Measurements from ENCODE around the gene PSMD5. TPM values are rescaled to one million over a fixed set of nuclear protein-coding genes. Genes with fewer than 3 reads are reported as not detected.
A peak's percentile ranks its signal among the peaks of the same experiment; 100 is the strongest.

The PSMD5 gene
- total RNA-seq, 4 donors from 2014 or later = 23.8 to 46.2 (median 30.9) TPM

- H3K4me3 ChIP-seq = no peak overlapping the region
- H3K4me1 ChIP-seq = peaks cover 0 to 16% (median 8%) of the 10 kb centered on the region in 4 donors
- no peak for DNase-seq
- no peaks in the 10 kb centered on the region for H3K9me3 ChIP-seq
- H3K27ac ChIP-seq = peak overlapping the region in 2 of 4 donors; percentile 17 to 90
- H3K27me3 ChIP-seq = no peaks in the 10 kb centered on the region
- TF ChIP-seq CTCF (IDR thresholded peaks at IDR 0.05) = no peak
- no peak for TF ChIP-seq POLR2A (IDR thresholded peaks at IDR 0.05)
- H3K36me3 ChIP-seq = no peaks in the 10 kb centered on the region
Measured at GRCh38 chr9:120873512-120873911, 30.8 kb upstream of the PSMD5 start.

DNA sequence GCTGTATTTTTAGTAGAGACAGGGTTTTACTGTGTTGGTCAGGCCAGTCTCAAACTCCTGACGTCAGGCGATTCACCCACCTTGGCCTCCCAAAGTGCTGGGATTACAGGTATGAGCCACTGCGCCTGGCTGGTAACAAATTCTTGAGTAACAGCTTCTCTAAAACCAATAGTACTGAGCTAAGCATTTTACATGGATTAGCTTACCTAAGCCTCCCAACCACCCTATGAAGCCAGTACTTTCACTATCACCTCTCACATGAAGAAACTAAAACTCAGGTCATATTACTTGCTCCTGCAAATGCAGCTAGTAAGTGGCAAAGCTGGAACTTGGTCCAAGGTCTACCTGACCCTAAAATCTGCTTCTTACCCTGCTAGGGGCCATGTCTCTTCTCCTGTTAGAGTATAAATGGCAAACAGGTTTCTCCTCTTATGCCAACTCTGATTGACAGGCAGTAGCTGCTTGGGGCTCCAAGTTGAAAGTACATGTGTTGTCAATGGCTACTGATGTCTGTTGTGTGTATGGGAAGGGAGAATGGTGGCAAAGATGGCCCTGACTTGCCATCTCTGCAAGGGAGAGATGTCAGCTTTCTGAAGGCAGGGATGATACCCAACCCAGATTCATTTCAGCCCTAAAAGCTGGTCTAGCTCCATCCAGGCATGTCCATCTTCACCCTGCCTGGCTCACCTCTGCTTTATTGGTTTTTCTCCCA lies 30.2 kb upstream of the PSMD5 start:
- peak overlapping the region in 2 of 4 donors; percentile 17 to 90 for H3K27ac ChIP-seq
- H3K4me1 ChIP-seq = peaks cover 4 to 15% (median 5%) of the 10 kb centered on the region in 4 donors
- TF ChIP-seq CTCF (IDR thresholded peaks at IDR 0.05) (no peak), POLR2A (IDR thresholded peaks at IDR 0.05) (no peak)
- H3K9me3 ChIP-seq = no peaks in the 10 kb centered on the region
- no peak overlapping the region for H3K4me3 ChIP-seq
- no peaks in the 10 kb centered on the region for H3K36me3 ChIP-seq
- no peaks in the 10 kb centered on the region for H3K27me3 ChIP-seq
- DNase-seq = no peak

DNA sequence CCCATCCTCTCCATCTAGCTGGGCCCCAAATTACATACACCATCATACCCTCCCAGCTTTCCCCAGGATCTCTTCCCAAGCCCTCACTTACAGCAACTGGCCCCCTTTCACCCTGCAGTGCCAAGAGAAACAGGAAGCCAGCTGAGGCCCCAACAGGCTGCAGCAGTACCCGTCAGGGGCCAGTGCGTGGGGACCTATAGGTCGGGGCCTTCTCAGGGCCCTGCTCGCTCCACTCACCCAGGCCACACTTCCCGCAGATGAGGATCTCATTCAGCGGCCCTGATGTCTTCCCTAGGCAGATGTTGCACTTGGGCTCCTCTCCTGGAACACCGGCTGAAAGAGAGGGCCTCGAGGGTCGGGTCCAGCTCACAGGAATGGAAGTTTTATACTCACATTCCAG lies 27.5 kb upstream of the PSMD5 start:
- Histone ChIP-seq H3K36me3 (peaks cover 0 to 13% (median 0%) of the 10 kb centered on the region in 3 donors), H3K27ac (peak overlapping the region in 1 of 4 donors; percentile 90), H3K4me1 (peaks cover 0 to 12% (median 5%) of the 10 kb centered on the region in 4 donors), H3K4me3 (no peak overlapping the region), H3K27me3 (no peaks in the 10 kb centered on the region), H3K9me3 (no peaks in the 10 kb centered on the region)
- TF ChIP-seq POLR2A (IDR thresholded peaks at IDR 0.05) (no peak), CTCF (IDR thresholded peaks at IDR 0.05) (no peak)
- DNase-seq = no peak

DNA sequence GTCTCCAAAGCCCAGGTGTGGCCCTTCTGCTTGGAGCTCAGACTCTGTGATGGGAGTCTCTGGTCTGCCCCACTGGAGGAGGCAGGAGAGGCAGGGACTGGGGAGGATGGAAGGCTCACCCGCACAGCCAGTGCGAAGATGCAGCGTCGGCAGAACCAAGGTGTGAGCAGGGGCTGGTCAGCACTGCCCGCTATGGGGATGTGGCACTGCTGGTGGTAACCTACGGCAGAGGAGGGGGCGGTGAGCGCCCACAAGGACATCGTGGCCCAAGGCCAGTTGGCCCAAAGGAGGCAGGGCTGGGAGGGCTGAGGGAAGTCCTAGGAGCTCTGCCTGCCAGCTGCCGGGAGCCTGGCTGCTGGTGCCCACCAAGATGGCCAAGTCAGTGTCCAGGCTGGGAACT lies 27.0 kb upstream of the PSMD5 start:
- TF ChIP-seq CTCF (IDR thresholded peaks at IDR 0.05) (no peak), POLR2A (IDR thresholded peaks at IDR 0.05) (no peak)
- Histone ChIP-seq H3K36me3 (peaks cover 0 to 15% (median 0%) of the 10 kb centered on the region in 3 donors), H3K4me1 (peaks cover 0 to 10% (median 5%) of the 10 kb centered on the region in 4 donors), H3K9me3 (no peaks in the 10 kb centered on the region), H3K4me3 (no peak overlapping the region), H3K27ac (peak overlapping the region; percentile 76 to 90 (median 88)), H3K27me3 (no peaks in the 10 kb centered on the region)
- DNase-seq = no peak

GRCh38 chr9:120869360-120869687 lies 26.6 kb upstream of the PSMD5 start:
- no peak for TF ChIP-seq CTCF (IDR thresholded peaks at IDR 0.05)
- TF ChIP-seq POLR2A (IDR thresholded peaks at IDR 0.05) = no peak
- H3K4me3 ChIP-seq = peak overlapping the region; percentile 45 to 71 (median 60)
- H3K36me3 ChIP-seq = peaks cover 0 to 15% (median 0%) of the 10 kb centered on the region in 3 donors
- peak overlapping the region; percentile 76 to 90 (median 88) for H3K27ac ChIP-seq
- no peaks in the 10 kb centered on the region for H3K9me3 ChIP-seq
- no peak for DNase-seq
- no peaks in the 10 kb centered on the region for H3K27me3 ChIP-seq
- peaks cover 0 to 10% (median 5%) of the 10 kb centered on the region in 4 donors for H3K4me1 ChIP-seq

Measured in Peyer's patch (tissue), 4 donors.